Measurements from ENCODE around the gene SMIM15.

- TF ChIP-seq EZH2 (IDR thresholded peaks at IDR 0.05; ENCODE audit: borderline replicate concordance, insufficient read depth, low read depth, low read length, poor library complexity, severe bottlenecking) (no peak), CTCF (IDR thresholded peaks at IDR 0.05) (no peak)
These were observed 18.6 kb upstream of the SMIM15 start for GRCh38 chr5:61180886-61181285.

Measured in B cell (primary cell).